Right hindlimb (tissue), 1 donor: ENCODE measurements around the gene MPP3.

ENCODE experiments used
- DNase-seq: peaks from one replicate; pipeline ENCODE4 v3.0.0-alpha.2; 2018

MPP3 gene

DNA sequence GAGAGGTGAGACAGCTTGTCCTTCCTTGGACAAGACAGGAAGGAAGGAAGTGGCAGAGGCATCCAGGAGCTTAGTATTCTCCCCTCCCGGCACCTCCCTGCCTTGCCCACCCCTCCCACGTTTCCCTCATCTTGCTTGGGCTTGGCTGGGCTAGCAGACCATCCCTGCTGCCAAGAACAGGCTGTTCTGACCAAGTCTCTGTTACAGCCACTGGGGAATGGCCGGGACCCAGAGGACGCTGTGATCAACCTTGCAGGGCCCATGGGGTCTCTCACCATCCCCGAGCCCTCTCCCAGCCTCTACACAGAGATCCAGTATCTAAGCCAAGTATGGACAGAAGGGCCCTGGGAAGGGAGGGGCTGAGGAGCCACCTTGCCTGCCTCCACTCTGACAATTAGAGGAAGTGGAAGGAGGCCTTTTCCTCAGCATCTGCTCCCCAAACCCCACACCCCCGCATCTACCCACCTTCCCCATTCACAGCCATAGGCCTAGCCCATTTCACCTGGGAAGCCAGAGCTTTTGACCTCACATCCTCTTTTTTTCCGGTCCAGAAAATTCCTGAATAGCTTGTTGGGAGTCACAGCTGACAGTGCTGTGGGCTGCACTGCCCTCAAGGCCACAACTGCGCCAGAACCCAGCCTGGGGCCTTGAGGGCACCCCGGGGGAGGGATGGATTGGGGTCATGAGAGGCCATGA lies 28.1 kb upstream of the MPP3 start:
- no peak for DNase-seq

DNA sequence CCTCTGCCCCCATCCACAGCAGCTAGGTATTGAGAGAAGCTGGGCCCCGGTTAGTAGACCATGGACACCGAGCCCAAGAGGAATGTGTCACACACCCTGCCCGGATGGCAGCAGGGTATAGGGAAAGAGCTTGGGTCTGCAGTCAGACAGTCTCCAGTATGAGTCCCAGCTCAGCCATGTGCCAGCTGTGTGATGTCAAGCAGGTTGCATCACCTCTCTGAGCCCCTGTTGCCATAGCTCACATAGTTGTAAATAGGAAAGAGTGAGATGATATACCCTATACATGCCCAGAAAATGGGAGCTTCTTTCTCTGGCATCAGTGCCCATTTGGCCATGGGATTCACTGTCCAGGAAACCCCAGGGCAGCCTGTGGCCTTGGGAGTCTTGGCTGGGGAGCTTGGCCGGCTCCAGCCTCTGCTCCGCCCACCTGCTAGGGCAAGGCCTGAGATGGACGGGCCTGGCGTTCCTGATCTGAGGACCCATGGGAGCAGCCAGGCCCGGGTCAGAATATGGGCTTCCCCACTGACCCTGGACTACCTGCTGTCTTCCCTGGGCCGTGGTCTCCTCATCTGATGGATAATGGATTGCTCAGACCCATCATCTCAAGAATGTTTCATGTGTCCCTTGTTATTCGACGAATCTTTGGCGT lies 27.3 kb upstream of the MPP3 start:
- DNase-seq = no peak

DNA sequence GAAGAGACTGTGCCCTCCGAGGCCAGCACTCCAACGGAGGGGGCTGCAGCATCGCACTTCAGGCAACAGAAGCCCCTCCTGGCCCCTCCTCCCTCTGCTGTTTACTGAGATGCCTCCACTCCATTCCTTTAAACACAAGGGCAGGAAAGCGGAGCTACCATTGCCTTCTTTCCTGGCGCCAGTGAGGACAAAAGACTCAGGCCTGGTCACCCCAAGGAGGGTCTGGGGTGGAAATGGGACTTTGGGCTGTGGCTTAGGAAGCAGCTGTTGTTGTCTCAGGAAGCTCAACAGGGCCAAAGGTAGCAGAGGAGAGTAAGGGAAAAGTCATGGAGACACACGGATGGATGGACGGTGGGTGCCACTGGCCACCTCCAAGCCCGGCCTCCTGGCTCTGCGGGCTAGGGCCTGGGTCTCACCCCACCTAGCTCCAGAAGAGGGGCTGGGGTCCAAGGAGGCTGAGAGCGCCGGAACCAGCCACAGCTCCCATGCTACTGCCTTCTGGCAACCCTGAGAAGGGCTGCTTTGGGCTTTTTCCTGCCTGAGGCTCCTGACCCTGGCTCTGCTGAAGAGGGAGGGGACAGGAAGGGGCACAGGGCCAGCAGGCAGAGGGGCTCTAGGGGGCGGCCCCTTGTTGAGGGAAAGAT lies 25.1 kb upstream of the MPP3 start:
- DNase-seq = no peak

DNA sequence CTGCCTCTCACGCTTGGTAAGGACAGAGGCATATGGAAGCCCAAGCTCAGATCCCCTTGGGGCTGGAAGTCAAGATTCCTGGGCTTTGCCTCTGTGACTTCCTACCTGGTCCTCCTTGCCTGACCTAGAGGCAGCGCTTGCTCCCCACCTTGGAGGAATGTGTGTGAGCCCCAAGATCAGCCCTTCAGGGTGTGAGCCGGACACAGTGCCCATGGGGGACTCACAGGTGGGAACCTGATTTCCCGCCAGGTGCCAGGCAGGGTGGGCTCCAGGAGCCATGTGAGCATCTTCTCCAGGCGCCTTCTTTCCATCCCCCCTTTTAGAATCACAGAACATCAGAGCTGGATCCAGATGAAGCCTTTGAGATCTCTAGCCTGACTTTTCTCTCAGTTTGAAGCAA lies 24.2 kb upstream of the MPP3 start:
- DNase-seq = no peak

DNA sequence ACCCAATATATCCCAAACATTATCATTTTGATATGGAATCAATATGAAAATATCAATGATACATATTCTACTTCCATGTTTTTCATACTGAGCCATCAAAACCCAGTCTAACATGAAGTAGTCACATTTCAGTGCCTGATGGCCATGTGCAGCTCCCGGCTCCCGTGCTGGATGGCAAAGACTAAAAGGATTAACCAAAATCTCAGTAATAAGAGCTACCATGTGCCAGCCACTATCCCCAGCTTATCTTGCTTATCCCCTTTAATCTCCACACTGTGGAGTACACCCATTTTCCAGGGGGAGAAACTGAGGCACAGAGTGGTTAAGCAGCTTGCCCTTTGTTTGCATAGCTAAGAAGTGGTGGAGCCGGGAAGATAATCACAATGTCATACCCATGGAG lies 23.2 kb upstream of the MPP3 start:
- no peak for DNase-seq

DNA sequence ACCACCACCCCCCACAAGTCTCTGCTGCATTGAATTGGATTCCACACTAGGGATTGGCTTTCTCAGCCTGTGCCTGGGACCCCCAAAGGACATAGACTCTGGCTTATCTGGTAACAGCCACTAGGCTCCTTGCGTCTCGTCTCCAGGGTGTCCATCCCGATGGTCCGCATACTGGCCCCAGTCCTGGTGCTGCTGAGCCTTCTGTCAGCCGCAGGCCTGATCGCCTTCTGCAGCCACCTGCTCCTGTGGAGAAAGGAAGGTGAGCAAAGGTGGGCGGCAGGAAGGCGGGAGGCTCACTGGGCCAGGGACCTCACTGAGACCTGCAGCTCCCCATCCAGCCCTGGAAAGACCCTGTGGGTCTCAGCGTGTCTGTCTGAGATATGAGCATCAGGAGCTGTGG lies 22.1 kb upstream of the MPP3 start:
- DNase-seq = no peak

DNA sequence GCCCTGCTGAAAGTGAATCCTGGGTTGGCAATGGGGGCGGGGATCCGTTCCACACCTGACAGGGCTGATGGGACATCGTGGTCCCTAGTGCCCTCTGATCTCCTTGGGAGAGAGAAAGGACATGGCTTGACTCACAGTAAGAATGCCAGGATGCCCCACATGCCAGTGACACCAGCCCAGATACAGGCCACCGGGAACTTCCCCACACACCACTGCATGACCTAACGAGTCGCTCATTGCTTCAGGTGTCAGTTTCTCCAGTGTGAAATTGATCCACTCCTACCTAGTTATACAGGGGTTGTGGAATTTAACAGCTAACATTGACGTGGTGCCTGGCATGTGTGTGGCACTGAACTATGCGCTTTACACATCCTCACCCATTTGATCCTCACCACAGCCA lies 21.6 kb upstream of the MPP3 start:
- DNase-seq = no peak

DNA sequence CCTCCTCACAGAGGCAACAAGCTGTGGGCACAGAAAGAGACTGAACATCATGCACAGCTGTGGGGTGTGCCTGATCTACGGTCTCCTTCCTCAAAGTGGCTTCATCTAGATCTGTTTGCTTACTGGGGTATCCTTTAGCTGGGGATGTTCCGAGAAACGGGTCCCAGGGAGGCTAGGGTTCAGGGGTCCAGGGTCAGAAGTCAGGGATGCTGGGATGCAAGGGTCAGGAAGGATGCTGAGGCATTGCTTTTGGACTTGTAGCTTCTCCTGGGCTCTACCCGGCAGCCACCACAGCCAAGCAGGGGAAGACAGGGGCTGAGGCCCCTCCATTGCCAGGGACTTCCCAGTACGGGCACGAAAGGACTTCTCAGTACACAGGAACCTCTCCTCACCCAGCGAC lies 20.6 kb upstream of the MPP3 start:
- no peak for DNase-seq

DNA sequence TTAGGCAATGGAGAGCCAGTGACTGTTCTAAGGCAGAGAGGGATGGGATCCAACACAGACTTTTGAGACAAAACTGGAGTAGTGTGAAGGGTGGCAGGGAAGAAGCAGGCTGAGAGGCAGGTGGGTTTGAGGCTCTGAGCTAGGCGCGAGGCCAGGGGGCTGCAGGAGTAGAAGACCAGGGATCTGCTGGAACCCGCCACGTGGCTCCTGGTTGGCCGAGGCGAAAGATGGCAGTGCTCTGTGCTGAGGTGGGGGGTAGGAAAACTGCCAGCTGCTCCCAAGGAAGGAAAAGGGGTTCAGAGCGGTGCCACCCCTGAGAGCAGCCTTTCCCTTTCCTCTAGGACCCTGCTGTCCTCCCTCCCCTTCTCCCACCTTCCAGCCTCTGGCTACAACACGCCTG lies 19.6 kb upstream of the MPP3 start:
- no peak for DNase-seq

DNA sequence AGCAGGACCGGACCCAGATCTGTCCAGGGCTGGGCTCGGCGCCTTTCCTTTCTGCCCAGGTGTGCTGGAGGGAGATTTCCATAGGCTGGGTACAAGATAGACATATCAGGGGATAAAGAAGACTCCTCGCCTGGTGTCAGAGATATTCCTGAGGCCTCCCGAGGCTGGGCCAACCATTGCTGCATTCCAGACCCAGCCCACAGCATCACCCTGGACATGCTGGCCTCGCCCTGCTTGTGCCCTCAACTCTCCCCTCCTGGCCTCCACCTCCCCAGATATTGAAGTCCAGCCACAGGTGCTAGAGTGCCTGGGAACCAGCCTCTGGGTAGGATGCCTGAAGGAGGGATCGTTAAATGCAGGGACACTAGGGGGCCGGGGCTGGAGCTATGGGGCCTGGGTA lies 16.2 kb upstream of the MPP3 start:
- no peak for DNase-seq

DNA sequence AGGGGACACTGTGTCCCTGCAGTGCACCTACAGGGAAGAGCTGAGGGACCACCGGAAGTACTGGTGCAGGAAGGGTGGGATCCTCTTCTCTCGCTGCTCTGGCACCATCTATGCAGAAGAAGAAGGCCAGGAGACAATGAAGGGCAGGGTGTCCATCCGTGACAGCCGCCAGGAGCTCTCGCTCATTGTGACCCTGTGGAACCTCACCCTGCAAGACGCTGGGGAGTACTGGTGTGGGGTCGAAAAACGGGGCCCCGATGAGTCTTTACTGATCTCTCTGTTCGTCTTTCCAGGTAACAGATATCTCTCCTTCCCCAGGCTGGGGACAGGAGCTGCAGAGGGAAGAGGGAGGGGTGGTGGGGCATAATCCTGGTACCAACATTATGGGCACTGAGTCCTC lies 15.7 kb upstream of the MPP3 start:
- no peak for DNase-seq

DNA sequence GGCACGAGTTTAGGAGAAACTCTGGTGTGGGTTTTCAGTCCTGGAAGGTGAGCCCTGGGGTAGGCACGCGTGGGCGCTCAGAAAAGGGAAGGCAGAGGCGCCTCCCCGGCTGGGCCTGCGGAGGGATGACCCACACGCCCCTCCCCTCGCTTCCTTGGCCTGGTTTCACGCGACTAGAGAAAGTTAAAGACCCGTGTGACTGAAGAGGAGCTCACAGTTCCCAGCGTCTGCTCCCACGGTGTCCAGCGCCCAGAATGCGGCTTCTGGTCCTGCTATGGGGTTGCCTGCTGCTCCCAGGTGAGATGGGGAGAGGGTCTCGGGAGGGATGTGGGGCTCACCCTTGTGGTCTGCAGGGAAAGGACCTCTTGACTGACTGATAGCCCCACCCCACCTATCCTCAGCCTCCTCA lies 14.0 kb upstream of the MPP3 start, which contains the start of gene CD300LG:
CD300LG (plus strand) TSS at position 214 of the 409 bp plus-strand sequence; CDS start at position 255, 41 bp downstream.
- peak; percentile 42 for DNase-seq

DNA sequence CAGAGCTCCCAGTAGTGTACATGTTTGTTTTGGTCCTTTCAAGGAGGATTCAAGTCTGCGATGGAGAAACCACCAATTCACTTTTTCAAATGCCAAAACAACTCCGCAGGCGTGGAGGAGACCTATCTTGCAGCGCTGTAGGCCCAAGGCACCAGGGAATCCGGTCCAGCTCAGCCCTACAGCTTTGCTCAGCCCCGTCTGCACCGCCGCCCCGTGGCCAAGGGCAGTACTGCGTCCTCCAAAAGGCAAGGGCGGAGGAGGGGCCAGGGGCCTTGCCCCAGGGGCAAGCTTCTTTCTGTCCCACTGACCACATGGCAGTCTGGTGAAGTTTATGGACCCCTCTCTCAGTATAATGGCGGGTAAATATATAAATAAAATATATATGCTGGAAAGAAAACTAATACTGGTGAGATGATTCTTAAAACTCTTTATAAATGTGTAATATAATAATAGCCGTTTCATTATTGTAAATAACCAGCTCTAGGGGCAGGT lies 13.3 kb upstream of the MPP3 start:
- DNase-seq = peak; percentile 80

DNA sequence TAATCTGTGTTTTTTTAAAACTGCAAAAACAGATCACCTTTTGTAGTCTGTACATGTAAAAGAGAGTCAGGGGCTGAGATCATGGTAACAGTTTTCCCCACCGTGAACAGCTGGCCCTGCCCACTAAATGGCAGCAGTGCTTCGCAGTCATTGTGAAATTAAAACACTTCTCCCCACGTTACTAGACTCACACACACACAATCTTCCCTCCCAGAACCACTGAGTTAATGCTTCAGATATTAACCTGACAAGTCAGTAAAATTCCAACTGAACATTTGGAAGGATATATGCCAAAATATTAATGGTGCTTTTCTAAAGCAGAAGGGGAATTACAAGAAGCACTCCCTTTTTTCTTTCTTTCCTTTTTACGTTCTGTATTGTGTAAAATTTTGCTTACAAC lies 12.8 kb upstream of the MPP3 start:
- DNase-seq = no peak

DNA sequence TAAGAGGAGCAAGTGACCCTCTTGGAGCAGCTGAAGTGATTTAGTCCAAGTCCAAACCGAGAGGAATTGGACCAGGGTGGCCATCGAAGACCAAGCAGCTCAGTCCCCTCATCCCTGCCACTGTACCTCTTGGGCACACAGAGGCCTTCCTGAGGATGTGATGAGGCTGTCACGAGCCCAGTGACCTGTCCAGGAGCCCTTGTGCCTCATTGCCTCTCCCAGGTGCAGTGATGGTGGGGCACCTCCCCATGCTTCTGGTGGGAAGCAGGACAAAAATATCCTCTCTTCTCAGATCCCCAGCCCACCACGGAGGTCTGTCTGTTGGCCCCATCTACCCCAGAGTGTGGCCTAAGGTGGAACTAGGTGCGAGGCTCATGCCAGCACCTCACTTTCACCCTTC lies 11.3 kb upstream of the MPP3 start:
- no peak for DNase-seq

DNA sequence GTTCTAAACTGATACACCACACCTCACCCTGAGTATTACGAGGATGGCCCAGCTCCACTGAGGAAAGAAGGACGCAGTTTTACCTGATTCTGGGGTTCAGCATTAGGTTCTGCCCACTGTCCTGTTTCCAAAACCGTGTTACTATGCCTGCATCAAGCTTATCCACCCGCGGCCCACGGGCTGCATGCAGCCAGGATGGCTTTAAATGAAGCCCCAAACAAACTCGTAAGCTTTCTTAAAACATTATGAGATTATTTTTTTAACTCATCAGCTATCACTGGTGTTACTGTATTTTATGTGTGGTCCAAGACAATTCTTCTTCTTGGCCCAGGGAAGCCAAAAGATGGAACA lies 10.0 kb upstream of the MPP3 start:
- no peak for DNase-seq

DNA sequence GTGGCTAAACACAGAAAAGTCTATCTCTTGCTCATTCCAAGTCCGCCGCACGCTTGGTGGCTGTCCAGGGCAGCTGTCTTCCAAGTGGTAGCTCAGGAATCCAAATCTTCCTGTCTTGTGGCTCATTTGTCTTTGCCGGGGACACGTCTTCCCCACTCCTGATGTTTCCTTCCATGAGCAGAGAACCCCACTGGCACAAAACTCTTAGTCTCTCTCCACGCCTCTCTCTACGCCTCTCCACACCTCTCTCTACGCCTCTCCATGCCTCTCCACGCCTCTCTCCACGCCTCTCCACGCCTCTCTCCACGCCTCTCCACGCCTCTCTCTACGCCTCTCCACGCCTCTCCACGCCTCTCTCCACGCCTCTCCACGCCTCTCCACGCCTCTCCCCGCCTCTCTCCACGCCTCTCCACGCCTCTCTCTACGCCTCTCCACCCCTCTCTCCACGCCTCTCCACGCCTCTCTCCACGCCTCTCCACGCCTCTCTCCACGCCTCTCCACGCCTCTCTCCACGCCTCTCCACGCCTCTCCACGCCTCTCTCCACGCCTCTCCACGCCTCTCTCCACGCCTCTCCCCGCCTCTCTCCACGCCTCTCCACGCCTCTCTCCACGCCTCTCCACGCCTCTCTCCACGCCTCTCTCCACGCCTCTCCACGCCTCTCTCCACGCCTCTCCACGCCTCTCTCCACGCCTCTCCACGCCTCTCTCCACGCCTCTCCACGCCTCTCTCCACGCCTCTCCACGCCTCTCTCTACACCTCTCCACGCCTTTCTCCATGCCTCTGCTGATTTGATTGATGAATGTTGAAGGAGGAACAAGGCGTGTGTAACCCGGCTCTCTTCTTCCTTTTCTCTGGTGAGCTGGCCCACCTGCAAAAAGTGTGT lies 9.4 kb upstream of the MPP3 start:
- peak; percentile 57 for DNase-seq

DNA sequence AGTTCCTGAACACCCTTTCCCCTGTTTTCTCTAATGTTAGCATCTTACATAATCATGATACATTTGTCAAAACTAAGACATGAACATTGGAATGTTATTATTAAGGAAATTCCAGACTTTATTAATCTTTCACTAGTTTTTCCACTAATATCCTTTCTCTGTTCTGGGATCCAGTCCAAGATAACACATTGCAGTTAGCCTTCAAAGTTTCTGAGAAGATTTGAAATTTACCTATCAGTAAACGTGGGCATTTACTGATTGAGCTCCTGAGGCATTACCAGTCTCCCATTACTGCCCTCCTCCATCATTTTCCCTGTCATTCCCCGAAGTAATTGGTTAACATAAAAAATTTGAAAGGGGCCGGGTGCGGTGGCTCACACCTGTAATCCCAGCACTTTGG lies 8.3 kb upstream of the MPP3 start:
- no peak for DNase-seq

DNA sequence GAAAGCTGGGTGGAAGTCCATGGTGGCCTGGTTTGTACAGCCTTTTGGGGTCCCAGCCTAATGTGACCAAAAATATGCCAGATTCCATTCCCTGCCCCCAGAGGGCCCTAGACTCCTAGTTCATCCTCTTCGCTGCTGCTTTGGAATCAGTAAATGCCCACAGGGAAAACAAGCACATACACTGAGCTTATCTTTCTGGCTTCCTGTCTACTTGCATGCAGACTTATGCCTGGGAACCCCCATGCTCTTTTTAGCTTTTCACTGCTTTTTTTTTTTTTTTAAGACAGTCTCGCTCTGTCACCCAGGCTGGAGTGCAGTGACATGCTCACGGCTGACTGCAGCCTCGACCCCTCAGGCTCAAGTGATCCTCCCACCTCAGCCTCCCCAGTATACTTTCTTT lies 7.9 kb upstream of the MPP3 start:
- no peak for DNase-seq

DNA sequence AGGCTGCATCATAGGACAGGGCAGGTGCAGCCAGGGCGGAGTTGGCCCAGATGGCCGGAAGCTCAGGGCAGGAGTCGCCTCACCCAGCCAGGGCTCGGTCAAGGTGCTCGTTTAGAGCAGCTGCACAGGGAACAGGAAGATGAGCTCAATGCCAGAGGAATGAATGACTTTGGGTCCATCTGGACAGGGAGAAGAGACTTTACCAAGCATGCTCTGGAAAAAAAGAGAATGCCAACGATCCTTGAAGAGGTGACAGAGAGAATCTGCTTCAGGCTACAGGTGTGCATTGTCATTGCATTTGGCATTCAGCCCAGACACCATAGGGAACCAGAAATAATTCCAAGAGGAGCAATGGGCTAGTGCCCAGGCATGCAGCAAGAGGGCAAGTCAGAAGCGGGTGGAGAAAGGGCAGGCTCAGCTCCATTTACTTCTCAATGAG lies 6.7 kb upstream of the MPP3 start:
- no peak for DNase-seq

DNA sequence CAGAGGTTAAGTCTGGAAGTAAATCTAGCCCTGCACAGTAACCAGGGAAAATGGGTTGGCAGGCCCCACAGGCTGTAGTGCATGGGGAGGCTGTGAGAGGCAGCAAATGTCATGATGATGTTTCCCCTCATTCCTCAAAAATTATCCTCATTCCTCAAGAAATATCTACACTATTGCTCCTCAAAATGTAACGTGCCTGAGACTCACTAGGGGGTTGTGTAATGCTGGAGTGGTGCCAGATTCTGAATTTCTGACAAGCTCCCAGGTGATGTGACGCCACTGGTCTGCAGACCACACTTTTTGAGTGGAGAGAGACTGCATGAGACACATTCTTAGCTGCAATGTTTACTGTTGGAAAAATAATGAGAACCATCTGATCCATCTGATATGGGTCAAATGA lies 1.2 kb upstream of the MPP3 start:
- DNase-seq = peak; percentile 37

DNA sequence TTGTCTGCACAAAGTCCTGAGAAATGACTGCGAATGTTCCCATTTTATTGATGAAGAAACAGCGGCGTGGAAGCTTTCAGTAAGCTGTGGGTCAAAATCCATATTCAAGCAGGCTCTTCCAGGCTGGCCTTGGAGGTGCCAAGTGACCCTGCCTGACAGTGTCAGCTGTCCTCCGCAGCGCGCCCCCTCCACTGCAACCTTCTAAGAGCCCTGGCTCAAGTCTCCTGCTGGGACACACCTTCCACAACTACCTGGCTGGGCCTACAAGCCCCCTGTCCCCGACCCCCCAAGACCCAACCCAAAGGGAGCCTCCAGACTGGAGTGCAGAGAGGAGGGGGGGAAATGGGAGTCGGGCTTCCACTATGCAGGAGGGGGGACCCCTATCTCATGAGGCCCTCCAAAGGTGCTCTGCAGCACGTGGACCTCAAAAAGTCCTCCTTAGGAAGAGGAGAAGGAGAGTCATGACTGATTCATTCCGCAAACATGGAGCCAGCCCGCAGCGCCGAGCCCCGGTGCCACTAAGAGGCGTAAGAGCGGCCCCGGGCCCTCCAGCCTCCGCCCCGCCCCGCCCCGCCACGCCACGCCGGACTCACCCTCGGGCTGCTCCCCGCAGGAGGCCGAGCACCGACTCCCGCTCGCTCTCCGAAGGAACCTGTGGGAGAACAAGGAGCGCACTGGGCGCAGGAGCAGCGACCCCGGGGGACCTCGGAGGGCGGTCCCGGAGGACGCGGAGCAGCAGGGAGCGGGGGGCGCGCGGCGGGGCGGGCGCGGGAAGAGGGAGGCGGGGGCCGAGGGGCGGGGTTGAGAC lies 574 bp downstream of the MPP3 start:
- DNase-seq = peak; percentile 63
